Psoas muscle (tissue), 8 donors: ENCODE results near the gene PDE1C. TPM values are rescaled to one million over a fixed set of nuclear protein-coding genes. Genes with fewer than 3 reads are reported as not detected.

Source experiments
- ATAC-seq, 4 donors: fragments of 200-7000 bp; cut with Tn5 transposase; one replicate each; pipeline ENCODE4 v1.9.1; 2020; ENCODE audit warnings: moderate library complexity in 3 of 4, mild to moderate bottlenecking in 2 of 4
- DNase-seq, 2 donors: peaks; one replicate each; pipeline ENCODE4 v3.0.0-alpha.2; 2020
- H3K27ac ChIP-seq: fragments of 200-600 bp; one replicate; pipeline ENCODE4 v1.8.0; 2022
- H3K27me3 ChIP-seq, 3 donors: fragments of 200-600 bp in 1 of 3; one replicate each; pipeline versions ENCODE4 v1.6.1 to v1.8.0; 2013 to 2022; ENCODE audit warnings: low read length in 2 of 3, mild to moderate bottlenecking in 2 of 3, moderate library complexity in 1 of 3; ENCODE audit not compliant: insufficient read depth in 3 of 3
- H3K36me3 ChIP-seq, 2 donors: fragments of 200-600 bp in 1 of 2; one replicate each; pipeline versions ENCODE4 v1.6.1 to v1.8.0; 2013 to 2022; ENCODE audit warnings: low read depth in 1 of 2, mild to moderate bottlenecking in 1 of 2, moderate library complexity in 1 of 2; ENCODE audit not compliant: insufficient read depth in 1 of 2
- H3K4me1 ChIP-seq: fragments of 200-600 bp; one replicate; pipeline ENCODE4 v1.8.0; 2022
- H3K4me3 ChIP-seq: fragments of 200-600 bp; one replicate; pipeline ENCODE4 v1.8.0; 2022; ENCODE audit warnings: mild to moderate bottlenecking
- H3K9me3 ChIP-seq: fragments of 200-600 bp; one replicate; pipeline ENCODE4 v1.8.0; 2022
- whole genome bisulfite sequencing, 3 donors: extraction: QIAGEN DNeasy Blood & Tissue Kit; methylation state at CpG; one replicate each; pipeline versions ENCODE4 v1.1.6 to v1.1.7; 2013; 5-methylcytosine and 5-hydroxymethylcytosine counted together
- intact Hi-C, 2 donors: fragments of 100-400 bp; cut with DNase I; formaldehyde crosslinking; loops; one replicate each; pipeline versions ENCODE4 v1.11.0 to v1.14.2; 2022
- polyA plus RNA-seq, 3 donors: library from polyadenylated mRNA; stranded (reverse); fragments of 200-250 nt; gene quantifications; one replicate each; pipeline ENCODE4 v1.2.3, GENCODE V29; 2013
- total RNA-seq, 4 donors: library from RNA; stranded (reverse); fragmentation: NEBNext Ultra II Directional in 2 of 4; extraction: Animal tissue kit (Norgen Biotek cat#: 25700) in 2 of 4; gene quantifications; one replicate each; pipeline versions ENCODE4 v1.2.1 to v1.2.4, GENCODE V29; 2021 to 2023
- TF ChIP-seq, protein P1 (sequence below): fragments of 200-600 bp; IDR thresholded peaks from one replicate; pipeline ENCODE4 v1.8.0; 2022; ENCODE audit warnings: antibody characterized with exemption
- donor health status: healthy with polysubstance abuse.
- donor health status: DM: no; HTN: no; CAD: no; lungs with moderate emphysema.
- donor health status: Bipolar disorder and iron deficiency.
- donor health status: healthy.
- donor health status: DM: yes; HTN: yes; CAD: no.
- donor health status: DM: no; HTN: no; CAD: no.
- donor health status: DM: no; HTN: no; CAD: no.
- donor health status: DM: yes; HTN: yes; CAD: no.

Gene PDE1C
- total and polyA plus RNA-seq, 7 donors = 0.20 to 1.9 (median 0.64) TPM

DNA sequence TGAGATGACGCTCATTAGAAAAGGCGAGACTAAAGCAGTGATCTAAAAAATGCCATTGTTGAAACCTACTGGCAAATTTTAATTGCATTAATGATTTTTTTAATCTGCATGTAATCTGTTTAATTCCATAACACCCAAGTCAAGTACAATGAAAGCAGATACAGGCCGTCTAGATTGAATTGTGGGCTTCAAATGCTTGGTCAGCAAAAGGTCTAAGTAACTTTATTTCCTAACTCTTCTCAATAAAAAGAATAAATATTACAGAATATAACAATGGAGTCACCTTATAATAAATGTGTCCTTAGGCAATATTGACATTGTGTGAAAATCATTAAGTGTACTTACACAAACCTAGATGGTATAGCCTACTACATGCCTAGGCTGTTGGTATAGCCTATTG lies 20.6 kb downstream of the PDE1C start:
- TF ChIP-seq, protein P1, sequence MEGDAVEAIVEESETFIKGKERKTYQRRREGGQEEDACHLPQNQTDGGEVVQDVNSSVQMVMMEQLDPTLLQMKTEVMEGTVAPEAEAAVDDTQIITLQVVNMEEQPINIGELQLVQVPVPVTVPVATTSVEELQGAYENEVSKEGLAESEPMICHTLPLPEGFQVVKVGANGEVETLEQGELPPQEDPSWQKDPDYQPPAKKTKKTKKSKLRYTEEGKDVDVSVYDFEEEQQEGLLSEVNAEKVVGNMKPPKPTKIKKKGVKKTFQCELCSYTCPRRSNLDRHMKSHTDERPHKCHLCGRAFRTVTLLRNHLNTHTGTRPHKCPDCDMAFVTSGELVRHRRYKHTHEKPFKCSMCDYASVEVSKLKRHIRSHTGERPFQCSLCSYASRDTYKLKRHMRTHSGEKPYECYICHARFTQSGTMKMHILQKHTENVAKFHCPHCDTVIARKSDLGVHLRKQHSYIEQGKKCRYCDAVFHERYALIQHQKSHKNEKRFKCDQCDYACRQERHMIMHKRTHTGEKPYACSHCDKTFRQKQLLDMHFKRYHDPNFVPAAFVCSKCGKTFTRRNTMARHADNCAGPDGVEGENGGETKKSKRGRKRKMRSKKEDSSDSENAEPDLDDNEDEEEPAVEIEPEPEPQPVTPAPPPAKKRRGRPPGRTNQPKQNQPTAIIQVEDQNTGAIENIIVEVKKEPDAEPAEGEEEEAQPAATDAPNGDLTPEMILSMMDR = no peak
- DNase-seq (no peak), ATAC-seq (no peak)
- Histone ChIP-seq H3K4me1 (no peaks in the 10 kb centered on the region), H3K9me3 (no peaks in the 10 kb centered on the region), H3K27me3 (no peaks in the 10 kb centered on the region), H3K4me3 (no peak overlapping the region), H3K36me3 (no peaks in the 10 kb centered on the region), H3K27ac (no peak overlapping the region)
- 58 to 76% (median 62%) methylated on average over 3 of the region's 3 CpGs for WGBS, 3 donors
- intact Hi-C loops = no loop called here

DNA sequence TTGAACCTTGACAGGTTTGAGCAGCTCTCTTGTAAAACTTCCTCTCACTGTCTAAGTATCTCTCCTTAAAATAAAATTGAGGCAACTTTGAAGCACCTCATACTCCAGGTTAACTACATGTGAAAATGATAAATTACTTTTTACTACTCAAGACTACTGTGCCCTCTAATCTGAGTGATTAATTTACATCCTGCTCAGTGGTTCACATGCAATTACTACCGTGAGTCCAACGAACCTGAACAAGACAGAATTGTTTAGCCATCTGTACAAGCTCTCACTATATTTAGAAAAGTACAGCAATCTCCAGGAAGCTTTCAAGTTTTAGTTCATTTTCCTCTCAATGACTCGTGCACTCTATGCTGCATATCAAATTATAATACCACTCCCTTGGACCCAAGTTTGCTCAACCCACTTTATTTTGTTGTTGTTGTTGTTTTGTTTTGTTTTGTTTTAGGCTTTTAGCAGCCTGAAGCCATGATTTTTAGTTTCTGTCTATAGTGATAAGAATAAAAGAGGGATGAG lies 21.2 kb downstream of the PDE1C start:
- intact Hi-C loops = no loop called here
- no peaks in the 10 kb centered on the region for H3K36me3 ChIP-seq
- DNase-seq = no peak
- no peaks in the 10 kb centered on the region for H3K9me3 ChIP-seq
- H3K4me1 ChIP-seq = no peaks in the 10 kb centered on the region
- WGBS, 3 donors = 17 to 23% (median 17%) methylated on average over 3 of the region's 3 CpGs
- ATAC-seq = no peak
- no peak overlapping the region for H3K4me3 ChIP-seq
- H3K27me3 ChIP-seq = no peaks in the 10 kb centered on the region
- TF ChIP-seq, protein P1 = no peak
- H3K27ac ChIP-seq = no peak overlapping the region

DNA sequence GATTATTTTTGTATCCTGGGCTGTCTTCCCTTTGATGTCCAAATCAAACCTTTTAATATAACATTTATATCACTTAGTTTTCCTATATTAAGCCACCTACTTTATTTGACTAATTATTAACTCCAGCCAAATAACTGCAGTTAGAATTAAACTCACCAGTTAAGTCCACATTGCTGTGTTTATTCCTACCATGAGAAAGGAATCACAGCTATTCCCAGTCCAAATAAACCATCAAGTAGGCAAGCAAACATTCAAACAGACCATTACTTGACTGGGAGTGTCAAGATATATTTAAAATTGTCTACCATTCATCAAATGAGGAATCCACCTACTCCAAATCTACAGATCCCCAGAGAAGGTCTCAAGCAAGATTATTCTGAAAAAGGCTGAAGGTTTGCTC lies 22.4 kb downstream of the PDE1C start:
- Histone ChIP-seq H3K36me3 (no peaks in the 10 kb centered on the region), H3K27me3 (no peaks in the 10 kb centered on the region), H3K4me1 (no peaks in the 10 kb centered on the region), H3K27ac (no peak overlapping the region), H3K9me3 (no peaks in the 10 kb centered on the region), H3K4me3 (no peak overlapping the region)
- DNase-seq (no peak), ATAC-seq (no peak)
- intact Hi-C loops = no loop called here
- TF ChIP-seq, protein P1 = no peak

DNA sequence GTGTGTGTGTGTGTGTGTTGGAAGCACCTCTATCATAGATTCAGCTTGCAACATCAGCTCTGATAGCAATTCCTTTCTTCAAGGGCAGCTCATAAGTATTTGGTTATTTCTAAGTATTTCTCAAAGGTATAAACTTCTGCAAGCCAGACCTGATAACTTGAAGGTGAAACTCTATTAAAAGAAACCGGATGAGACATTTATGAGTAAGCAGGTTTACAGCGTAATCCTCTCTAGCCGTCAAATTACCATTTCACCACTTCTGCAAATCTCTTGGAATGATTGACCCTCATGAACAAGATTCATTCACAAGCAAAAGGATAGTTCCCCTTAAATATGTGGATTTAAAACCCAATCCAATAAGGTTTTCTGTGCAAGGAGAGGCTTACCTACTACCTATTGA lies 23.1 kb downstream of the PDE1C start:
- TF ChIP-seq, protein P1 = no peak
- DNase-seq = no peak
- no peak overlapping the region for H3K27ac ChIP-seq
- H3K4me1 ChIP-seq = no peaks in the 10 kb centered on the region
- 89 to 90% (median 89%) methylated on average over 3 of the region's 3 CpGs for WGBS, 3 donors
- H3K27me3 ChIP-seq = no peaks in the 10 kb centered on the region
- H3K36me3 ChIP-seq = no peaks in the 10 kb centered on the region
- ATAC-seq = no peak
- H3K9me3 ChIP-seq = no peaks in the 10 kb centered on the region
- H3K4me3 ChIP-seq = no peak overlapping the region
- intact Hi-C loops = no loop called here

DNA sequence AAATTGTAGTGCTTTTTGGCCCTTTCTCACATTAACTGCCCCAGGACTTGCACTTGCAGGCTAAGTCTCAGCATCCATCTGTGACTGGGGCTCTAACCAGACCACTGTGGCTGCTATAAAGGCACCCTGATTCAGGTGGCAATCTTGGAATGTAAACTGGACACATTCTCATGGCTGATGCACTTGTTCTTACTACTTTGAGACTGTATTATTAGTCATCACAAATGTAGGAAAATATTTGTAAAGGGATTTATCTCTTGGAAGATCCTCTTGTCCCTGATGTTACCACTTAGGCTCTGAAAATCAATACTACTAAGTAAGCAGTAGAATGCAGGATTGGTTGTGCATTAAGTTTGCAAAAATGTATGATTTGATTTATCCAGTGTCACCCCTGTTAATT lies 25.0 kb downstream of the PDE1C start:
- Histone ChIP-seq H3K27me3 (no peaks in the 10 kb centered on the region), H3K4me3 (no peak overlapping the region), H3K36me3 (no peaks in the 10 kb centered on the region), H3K4me1 (no peaks in the 10 kb centered on the region), H3K27ac (no peak overlapping the region), H3K9me3 (no peaks in the 10 kb centered on the region)
- no peak for DNase-seq
- ATAC-seq = no peak
- TF ChIP-seq, protein P1 = no peak
- intact Hi-C loops = no loop called here
